Fibroblast of mammary gland (primary cell): ENCODE results near the gene PPP2R2C.

Experiments
- DNase-seq: peaks from one replicate; pipeline ENCODE4 v3.0.0-alpha.2; 2010; ENCODE audit warnings: low read depth
- H3K4me3 ChIP-seq: 2 replicates; pipeline ENCODE4 v1.5.1; 2011; ENCODE audit warnings: low read depth, mild to moderate bottlenecking, low read length, moderate library complexity; ENCODE audit not compliant: control insufficient read depth
- CTCF ChIP-seq: conservative IDR thresholded peaks from 2 replicates; pipeline ENCODE4 v1.5.1; 2011; ENCODE audit warnings: low read depth, low read length, inconsistent platforms; ENCODE audit not compliant: control insufficient read depth, insufficient read depth

PPP2R2C gene

GRCh38 chr4:6491235-6491634 is 18.8 kb upstream of the PPP2R2C start:
- TF ChIP-seq CTCF: no peak
- DNase-seq: no peak
- no peak overlapping the region for H3K4me3 ChIP-seq

- no peak for TF ChIP-seq CTCF
- no peak overlapping the region for H3K4me3 ChIP-seq
- DNase-seq: no peak
These were observed 17.5 kb upstream of the PPP2R2C start for GRCh38 chr4:6489927-6490326.

- no peak for DNase-seq
- no peak overlapping the region for H3K4me3 ChIP-seq
- no peak for TF ChIP-seq CTCF
These were observed 15.1 kb upstream of the PPP2R2C start for GRCh38 chr4:6487466-6487865.

GRCh38 chr4:6480534-6481088 is 8.2 kb upstream of the PPP2R2C start:
- no peak for DNase-seq
- no peak for TF ChIP-seq CTCF
- no peak overlapping the region for H3K4me3 ChIP-seq

GRCh38 chr4:6478546-6479220 is 6.3 kb upstream of the PPP2R2C start:
- H3K4me3 ChIP-seq: no peak overlapping the region
- no peak for TF ChIP-seq CTCF
- DNase-seq: no peak

GRCh38 chr4:6476893-6477292 is 4.5 kb upstream of the PPP2R2C start:
- TF ChIP-seq CTCF: no peak
- no peak for DNase-seq
- H3K4me3 ChIP-seq: no peak overlapping the region
